ENCODE data around the gene S100Z.
"Not testable (repeated sequence)": the region's sequence is repeated elsewhere in the genome, so short reads cannot be mapped to it uniquely, and the experiment has no call there.

Gene S100Z

DNA sequence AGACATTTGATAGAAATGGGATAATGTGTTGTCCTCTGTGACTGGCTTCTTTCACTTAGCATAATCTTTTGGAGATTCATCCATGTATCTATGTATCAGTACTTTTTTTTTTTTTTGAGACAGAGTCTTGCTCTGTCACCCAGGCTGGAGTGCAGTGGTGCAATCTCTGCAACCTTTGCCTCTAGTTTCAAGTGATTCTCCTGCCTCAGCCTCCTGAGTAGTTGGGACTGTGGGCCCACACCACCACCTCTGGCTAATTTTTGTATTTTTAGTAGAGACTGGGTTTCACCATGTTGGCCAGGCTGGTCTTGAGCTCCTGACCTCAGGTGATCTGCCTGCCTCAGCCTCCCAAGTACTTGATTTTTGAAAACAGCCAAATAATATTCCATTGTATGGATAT is 23.4 kb upstream of the S100Z start:
- not testable (repeated sequence) for DNase-seq (ENCODE audit: low read depth in 2 of 2)

DNA sequence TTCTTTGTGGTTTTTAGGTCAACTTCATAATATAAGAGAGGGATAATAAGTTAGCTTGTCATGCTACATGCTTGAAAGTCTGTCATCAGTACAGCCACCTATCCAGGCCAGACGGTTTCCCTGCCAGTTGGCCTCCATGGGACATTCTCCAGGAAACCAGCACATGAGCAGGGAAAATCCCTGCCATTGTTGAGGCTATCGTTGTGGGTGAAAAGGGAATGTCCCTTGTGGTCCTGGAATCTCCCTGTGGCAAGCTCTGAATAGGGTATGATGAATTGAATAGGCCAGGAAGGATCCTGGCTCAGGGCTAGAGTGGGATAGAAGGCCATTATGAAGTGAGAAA is 18.7 kb upstream of the S100Z start:
- no peak for DNase-seq (ENCODE audit: low read depth in 2 of 2)

DNA sequence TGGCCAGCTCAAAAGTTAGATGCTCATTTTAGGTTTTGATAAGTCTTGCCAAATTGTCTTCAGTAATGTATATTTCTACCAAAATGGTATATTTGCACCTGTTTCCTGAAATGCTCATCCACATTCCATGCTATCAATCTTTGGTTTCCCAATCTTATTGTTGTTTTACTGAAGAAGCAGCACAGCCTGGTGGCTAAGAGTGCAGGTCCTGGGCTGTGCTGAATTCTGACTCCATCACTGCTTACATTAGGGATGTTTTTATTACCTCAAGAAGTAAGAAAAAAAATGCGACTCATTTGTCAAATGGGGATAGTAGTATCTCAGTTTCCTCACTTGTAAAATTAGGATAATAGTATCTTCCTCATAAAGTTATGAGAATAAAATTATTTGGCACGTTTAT is 13.6 kb upstream of the S100Z start:
- no peak for DNase-seq (ENCODE audit: low read depth in 2 of 2)

DNA sequence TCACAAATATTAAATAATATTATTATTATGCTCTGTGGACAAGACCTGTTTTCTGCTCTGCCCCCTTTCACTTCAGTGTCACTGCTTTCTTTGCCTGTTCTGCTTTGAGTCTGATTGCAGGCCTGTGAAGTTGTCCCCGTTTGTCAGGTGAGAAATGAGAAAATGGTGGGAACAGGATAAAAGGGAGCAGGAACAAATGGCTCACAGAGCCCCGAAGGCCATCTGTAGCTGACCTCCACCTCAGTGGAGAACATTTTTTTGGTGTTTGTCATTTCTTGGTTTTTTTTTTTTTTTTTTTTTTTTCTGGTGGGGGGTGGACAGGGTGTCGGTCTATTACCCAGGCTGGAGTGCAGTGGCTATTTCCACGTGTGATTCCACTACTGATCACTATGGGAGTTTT is 13.2 kb upstream of the S100Z start:
- no peak for DNase-seq (ENCODE audit: low read depth in 2 of 2)

DNA sequence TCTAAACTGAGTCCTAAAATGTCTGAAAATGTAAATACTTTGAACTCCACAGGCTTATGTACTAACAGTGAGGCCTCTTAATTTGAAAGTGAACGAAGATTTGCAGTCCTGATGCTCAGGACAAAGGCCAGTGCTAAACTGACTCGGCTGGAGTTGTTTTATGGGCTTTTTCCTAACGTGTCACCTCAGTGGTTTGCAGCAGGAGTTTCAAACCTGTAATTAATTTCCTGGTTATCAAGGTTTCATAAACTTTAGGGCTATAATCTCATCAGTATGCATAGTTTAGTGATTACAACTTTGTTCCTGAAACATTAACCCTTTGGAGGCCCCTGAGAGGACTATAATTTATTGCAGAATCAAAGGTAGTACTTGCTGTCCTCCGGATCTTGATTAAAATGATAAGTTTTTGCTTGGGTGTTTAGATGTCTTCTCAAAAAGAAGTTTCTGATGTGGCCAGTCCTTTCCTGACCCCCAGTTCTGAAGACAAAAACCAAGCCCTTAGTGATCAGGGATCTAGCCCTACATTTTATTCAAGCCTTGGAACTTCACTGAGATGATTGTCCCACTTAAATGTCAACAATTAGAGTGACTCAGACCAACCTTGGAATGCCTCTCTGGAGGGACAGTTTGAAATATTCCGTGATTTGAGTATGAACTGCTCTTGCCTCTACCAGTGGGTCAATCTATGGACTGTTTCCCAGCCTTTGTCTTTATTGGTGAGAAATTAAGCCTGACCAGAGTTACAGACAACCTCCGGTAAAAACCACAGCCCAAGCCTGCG is 11.1 kb upstream of the S100Z start:
- DNase-seq (ENCODE audit: low read depth in 2 of 2), result no peak

DNA sequence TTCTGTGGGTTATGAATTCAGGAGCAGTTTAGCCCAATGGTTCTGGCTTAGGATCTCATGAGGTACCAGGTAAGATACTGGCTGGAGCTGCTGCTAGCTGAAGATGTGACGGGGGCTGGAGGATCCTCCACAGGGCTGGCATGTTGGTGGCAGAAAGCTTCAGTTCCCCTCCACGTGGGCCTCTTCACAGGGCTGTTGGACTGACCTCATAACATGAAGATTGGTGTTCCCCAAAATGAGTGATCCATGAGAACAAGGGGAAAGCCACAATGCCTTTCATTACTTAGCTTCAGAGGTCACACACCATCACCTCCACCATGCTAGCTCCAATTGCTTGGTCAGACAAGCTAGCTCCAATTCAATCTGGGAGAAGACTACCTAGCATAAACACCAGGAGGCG is 8.5 kb upstream of the S100Z start:
- no peak for DNase-seq (ENCODE audit: low read depth in 2 of 2)

DNA sequence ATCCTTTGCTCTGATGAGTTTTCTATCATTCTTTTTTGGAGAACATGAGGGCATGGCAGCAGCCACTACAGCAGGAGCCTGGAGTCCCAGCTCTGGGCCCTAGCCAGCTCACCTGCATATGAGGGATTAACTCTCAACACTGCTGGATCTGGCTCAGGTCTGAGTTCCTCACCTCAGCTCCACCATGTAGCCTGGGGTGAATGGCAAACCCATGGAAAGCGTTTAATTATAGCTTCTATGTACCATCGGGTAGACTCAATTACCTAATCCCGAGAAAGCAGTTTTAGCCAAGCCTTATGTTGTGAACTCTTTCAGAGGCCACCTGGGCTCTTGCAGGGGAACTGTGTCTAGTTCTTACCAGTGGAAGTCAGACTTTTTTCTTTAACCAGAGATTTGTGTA is 3.9 kb upstream of the S100Z start:
- DNase-seq (ENCODE audit: low read depth in 2 of 2), result no peak

DNA sequence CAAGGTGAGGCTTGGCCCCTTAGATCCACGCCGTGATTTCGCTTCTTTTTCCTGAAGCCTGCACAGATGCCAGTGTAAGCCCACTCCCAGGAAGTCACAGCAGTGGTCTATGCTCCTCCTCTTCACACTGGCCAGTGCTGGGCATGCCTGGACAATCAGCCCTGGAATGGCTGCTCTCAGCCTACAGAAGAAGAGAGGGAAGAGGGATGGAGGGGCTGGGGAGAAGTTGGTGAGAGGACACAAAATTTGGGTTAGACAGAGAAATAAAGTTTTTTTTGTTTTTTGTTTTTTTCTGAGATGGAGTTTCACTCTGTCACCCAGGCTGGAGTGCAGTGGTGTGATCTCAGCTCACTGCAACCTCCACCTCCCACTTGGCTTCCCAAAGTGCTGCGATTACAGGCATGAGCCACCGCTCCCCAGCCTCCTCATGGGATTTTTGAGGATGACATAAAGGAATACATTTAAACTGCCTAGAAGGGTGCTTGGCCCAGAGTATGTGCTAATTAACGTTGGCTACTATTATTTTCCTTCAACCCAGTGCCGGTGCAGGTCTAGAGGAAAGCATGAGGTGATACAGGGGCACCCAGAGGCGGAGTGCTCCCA is 830 bp downstream of the S100Z start:
- DNase-seq (ENCODE audit: low read depth in 2 of 2), result no peak

DNA sequence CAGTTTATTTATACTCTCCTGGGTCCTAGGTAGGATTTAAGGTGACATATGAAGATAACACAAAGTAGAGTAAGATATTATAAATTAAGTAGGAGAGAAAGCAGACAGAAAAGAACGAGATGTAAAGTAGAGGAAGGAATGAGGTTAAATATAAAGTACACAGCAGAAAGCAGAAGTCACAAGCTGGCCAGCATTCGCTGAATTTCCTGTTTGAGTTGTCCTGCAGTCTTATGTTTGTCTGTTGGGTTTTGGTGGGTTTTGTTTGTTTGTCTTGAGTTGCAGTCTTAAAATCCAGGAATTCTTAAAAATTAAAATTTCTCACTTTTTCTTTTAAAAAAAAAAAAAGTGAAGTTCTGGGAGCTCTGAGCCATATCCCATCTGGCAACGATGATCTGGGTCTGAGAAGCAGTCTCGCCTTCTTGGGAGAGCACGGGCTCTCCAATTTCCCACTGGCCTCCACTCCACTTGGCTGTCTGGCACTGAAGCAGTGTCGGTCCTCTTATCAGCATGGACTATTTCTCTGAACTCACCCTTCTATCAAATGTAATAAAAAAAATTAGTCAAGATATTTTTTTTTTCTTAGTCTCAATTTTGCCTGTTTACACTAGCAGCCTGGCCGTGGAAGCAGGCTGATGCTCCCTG is 2.0 kb downstream of the S100Z start:
- DNase-seq (ENCODE audit: low read depth in 2 of 2), result no peak

DNA sequence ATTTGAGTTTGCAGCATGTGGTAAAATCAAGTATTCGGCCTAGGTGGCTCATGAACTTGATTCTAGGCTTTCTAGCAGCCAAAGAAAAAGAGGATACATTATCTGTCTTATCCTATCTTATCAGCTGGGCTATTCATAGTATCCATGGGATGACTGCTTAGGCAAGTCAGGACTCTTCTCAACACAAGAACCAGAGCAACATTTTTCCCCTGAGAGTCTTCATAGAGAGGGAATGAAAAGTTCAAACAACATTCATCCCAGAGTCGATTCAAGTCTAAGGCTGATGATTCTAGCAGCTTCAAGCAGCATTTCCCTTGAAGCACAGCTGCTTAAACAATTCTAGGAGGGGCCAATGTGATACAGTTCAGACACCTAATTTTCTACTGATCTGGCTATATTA is 3.0 kb downstream of the S100Z start:
- DNase-seq (ENCODE audit: low read depth in 2 of 2), result no peak

DNA sequence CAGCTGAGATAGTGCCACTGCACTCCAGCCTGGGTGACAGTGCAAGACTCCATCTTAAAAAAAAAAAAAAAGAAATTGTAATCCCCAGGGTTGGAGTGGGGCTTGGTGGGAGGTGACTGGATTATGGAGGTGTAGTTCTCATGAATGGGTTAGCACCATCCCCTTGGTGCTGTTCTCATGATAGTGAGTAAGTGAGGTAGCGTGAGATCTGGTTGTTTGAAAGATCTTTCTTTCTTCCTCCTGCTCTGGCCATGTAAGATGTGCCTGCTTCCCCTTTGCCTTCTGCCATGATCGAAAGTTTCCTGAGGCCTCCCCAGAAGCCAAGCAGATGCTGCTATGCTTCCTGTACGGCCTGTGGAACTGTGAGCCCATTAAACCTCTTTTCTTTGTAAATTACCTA is 3.9 kb downstream of the S100Z start:
- not testable (repeated sequence) for DNase-seq (ENCODE audit: low read depth in 2 of 2)

DNA sequence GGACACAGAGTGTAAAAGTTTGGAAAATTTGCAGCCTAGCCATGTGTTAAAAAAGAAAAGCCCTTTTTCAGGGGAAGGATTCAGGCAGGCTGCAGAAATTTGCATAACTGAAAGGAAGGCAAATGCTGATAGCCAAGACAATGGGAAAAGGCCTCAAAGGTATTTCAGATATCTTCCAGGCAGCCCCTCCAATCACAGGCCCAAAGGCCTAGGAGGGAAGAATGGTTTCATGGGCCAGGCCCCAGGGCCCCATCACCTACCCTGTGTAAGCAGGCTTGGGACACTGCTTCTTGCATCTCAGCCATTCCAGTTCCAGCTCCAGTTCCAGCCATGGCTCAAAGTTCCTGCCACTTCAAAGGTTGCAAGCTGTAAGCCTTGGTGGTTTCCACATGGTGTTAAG is 4.8 kb downstream of the S100Z start:
- DNase-seq (ENCODE audit: low read depth in 2 of 2), result no peak

DNA sequence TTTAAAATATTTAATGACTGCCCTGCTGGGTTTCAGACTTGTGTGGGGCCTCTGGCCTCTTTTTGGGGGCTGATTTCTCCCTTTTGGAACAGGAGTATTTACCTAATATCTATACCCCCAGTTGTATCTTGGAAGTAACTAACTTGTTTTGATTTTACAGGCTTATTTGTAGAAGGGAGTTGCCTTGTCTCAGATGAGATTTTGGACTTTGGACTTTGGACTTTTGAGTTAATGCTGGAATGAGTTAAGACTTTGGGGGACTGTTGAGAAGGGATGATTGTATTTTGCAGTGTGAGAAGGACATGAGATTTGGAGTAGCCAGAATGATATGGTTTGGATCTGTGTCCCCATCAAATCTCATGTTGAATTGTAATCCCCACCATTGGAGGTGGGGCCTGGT is 5.7 kb downstream of the S100Z start:
- not testable (repeated sequence) for DNase-seq (ENCODE audit: low read depth in 2 of 2)

DNA sequence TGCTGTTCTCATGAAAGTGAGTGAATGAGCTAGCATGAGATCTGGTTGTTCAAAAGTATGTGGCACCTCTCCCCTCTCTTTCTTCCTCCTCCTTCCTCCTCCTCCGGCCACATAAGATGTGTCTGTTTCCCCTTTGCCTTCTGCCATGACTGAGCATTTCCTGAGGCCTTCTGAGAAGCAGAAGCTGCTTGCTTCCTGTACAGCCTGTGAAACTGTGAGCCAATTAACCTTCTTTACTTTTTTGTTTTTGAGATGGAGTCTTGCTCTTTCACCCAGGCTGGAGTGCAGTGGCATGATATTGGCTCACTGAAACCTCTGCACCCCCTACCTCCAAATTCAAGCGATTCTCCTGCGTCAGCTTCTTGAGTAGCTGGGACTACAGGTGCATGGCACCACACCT is 6.1 kb downstream of the S100Z start:
- no peak for DNase-seq (ENCODE audit: low read depth in 2 of 2)

DNA sequence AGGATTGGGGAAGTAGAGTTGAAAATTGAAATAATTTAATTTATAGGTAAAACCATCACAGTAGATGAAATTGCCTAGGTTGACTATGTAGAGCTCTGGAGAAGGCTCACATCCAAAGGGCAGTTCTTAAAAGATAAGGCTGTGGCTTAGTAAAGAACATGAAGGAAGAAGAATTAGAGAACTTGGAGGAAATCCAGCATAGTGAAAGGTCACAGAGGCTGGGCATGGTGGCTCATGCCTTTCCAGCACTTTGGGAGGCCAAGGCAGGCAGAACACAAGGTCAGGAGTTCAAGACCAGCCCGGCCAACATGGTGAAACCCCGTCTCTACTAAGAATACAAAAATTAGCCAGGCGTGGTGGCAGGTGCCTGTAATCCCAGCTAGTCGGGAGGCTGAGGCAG is 7.0 kb downstream of the S100Z start:
- not testable (repeated sequence) for DNase-seq (ENCODE audit: low read depth in 2 of 2)

DNA sequence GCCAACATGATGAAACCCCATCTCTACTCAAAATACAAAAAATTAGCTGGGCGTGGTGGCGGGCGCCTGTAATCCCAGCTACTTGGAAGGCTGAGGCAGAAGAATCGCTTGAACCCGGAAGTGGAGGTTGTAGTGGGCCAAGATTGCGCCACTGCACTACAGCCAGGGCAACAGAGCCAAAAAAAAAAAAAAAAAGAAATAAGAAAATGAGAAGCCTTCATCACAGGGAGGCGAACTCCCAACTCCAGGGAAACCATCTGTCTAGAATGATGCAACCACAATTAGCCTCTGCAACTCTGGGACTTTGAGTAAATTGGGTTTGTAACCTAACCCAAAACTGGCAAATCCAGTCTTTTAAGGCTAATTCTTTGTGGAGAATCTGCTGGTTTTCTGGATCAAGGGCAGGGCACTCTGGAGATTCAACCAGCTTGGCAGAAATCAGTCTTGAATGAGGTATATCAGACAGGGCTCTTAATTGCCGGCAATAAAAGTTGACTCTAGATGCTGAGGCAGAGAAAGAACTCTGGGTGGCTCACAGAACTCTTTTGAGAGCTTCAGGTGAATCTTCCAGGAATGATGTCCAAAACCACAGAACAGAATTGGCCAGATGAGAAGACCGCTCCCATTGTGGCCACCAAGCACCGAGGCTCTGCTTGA is 9.9 kb downstream of the S100Z start:
- no peak for DNase-seq (ENCODE audit: low read depth in 2 of 2)

DNA sequence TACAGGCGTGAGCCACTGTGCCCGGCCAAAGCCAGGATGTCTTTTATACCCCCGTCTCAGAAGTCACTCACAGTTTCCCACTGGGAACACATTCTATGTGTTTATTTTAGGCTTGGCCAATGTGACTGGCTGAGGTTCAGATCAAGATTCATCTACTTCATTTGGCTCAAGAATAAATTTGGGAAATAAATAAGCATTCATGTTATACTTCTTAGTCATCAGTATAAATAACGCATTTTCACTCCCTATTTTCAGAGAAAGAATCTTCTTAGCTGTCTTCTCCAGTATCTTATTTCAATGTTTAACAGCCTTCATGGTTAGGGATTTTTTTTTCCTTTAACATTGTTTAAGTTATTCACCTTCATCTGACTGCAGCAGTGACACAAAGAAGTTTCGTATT is 11.8 kb downstream of the S100Z start:
- no peak for DNase-seq (ENCODE audit: low read depth in 2 of 2)

DNA sequence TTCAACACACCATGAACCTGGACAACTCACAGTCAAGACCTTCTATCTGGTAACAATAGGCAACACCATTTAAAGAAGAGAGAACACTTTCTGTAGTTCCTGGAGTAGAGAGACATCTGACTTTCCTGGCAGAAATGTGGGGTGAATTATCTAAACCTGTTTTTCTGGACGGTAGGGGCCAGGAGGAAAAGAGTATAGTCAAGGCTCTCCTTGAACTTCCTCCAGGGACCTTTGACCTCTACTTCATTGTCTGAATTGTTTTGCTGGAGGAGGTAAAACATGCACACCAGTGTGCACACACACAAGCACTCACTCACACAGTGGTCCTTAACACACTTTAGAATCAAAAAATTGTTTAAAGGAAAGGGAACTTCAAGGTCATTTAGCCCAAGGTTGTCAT is 13.2 kb downstream of the S100Z start:
- no peak for DNase-seq (ENCODE audit: low read depth in 2 of 2)

DNA sequence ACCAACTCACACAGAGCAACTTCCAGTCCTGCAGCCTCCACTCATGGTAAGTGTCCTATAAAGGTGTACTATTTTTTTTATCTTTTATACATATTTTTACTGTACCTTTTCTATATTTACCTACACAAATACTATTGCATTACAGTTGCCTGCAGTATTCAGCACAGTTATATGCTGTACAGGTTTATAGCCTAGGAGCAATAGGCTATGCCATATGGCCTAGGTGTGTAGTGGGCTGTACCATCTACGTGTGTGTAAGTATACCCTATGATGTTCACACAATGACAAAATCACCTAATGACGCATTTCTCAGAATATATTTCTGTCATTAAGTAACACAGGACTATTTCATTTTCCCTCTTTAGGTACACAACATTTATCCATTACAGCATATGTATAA is 16.7 kb downstream of the S100Z start:
- DNase-seq (ENCODE audit: low read depth in 2 of 2), result no peak

DNA sequence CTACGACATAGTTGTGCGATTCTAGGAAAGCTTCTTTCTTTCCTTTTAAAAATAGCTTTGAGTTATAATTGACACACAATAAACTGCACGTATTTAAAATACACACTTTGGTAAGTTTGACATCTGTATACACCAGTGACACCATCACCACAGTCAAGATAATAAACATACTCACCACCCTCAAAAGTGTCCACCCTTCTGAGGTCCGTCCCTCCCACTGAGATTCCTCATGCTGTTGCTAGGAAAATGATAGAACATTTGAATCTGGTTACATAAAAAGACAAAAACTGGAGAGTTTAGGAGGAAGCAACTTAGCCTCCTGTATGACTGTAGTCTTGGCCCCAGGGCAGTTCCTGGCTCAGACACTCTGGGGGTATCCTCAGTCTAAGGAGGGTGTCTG is 17.2 kb downstream of the S100Z start:
- DNase-seq (ENCODE audit: low read depth in 2 of 2), result no peak

DNA sequence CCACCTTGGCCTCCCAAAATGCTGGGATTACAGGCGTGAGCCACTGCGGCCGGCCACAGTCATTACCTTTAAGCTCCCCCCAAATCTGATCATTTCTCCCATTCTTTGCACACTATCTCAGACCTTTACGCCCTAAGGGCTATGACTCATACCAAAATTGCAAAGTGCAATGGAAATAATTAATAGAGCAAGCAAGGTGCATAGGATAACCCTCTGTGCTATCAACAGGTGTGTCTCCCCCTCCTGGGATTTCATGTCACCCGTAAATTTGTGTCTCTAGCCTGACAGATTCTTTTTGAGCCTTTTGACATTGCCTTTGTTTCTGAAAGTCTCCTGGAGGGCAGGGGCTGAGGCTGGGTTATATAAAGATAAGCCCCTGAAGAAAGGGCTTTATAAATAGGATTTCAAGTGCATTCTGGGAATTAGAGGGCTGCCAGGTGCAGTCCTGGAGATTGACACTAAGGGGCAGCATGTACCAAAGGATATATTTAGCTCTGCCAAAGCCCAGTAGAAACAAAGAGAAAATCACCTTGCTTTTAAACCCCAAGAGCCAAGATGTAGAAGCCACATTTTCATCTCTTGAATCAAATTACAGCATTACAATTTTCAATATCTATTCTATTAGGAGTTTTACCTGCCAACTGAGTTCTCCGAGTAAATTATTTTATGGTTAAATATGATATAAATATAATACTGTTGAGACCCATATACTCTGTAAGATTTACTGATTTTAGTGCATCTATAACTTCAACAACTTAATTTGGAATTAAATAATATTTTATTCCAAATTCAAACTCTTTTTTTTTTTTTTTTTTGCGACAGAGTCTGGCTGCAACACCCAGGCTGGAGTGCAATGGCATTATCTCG is 18.2 kb downstream of the S100Z start:
- peak in 1 of 2 donors; percentile 15 for DNase-seq (ENCODE audit: low read depth in 2 of 2)

DNA sequence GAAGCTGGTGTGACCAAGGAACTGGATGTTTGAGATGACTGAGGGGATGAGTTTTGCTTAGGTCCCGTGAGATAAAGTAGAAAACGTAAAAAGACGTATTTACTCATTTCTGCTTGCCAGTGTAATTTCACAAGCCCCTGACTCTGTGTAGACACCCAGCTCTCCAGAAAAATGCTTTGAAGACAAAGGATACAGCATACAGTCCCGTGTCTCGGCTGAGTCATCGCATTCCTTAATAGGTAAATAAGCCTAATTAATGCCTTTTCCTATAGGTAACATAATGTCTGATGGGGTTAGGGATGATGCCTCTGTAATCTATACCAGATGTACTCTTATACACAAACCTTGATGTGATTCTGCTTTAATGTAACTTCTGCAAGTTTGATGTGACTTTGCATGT is 20.2 kb downstream of the S100Z start:
- DNase-seq (ENCODE audit: low read depth in 2 of 2), result no peak
